Measurements from ENCODE around the gene WDR1.
A peak's percentile ranks its signal among the peaks of the same experiment; 100 is the strongest.

WDR1 gene, protein sequence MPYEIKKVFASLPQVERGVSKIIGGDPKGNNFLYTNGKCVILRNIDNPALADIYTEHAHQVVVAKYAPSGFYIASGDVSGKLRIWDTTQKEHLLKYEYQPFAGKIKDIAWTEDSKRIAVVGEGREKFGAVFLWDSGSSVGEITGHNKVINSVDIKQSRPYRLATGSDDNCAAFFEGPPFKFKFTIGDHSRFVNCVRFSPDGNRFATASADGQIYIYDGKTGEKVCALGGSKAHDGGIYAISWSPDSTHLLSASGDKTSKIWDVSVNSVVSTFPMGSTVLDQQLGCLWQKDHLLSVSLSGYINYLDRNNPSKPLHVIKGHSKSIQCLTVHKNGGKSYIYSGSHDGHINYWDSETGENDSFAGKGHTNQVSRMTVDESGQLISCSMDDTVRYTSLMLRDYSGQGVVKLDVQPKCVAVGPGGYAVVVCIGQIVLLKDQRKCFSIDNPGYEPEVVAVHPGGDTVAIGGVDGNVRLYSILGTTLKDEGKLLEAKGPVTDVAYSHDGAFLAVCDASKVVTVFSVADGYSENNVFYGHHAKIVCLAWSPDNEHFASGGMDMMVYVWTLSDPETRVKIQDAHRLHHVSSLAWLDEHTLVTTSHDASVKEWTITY

DNA sequence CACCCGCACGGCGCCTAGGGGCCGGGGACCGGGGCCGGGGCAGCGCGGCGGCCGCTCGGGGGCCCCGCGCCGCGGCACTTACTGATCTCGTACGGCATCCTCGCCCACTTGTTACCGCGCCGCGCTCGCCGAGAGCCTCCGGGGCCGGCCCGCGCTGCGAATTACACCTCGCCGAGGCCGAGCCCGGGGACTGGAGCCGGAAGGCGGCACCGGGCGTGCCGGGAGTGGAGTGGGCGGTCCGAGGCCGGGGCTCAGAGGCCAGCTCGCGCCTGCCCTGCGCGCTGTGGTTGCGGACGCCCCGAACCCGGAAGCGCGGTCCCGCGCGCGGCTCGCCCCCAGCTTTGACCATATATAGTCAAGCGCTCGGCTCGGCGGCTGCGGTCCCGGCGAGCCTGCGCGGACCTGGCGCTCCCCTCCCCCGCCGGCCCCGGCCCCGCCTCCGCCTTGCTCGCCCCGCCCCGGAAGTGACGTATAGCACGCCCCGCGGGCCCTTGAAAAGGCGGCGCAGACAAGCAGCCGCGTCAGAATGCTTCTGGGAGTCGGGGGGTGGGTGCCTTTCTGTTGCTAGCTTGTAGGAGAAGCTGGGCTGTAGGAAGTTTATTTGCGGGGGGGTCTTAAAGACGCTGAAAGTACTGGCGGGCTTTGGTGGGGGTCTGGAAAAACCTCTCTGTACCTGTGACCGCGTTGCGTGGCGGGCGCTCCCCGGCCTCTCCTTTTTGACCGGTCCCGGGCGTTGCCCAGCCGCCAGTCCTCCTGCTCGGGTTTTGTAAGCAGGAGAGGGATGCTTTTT, at the start of gene WDR1:
TSS of gene WDR1 (minus strand) at position 231 of the 790 bp plus-strand sequence. CDS start at position 98, 133 bp downstream.
- DNase-seq = peak; percentile 96

DNA sequence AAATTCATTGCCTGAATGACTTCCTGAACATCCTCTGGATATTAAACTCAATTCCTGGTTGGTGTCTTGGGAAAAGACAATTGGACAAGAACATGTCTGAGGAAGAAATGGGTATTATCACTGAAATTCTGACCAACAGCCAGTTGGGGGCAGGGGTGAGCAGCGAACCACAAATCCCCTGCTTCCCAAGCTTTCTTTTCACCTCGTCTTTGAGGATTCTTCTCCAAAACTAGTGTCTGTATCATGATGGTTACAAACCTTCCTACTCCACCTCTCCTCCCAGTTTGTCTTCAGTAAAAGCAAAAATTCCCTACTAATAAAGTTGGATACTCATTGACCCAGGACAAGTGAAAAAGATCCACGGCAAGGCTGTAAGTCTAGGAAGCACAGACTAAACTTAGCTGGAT, 48.3 kb upstream of the WDR1 start:
- peak; percentile 42 for DNase-seq

DNA sequence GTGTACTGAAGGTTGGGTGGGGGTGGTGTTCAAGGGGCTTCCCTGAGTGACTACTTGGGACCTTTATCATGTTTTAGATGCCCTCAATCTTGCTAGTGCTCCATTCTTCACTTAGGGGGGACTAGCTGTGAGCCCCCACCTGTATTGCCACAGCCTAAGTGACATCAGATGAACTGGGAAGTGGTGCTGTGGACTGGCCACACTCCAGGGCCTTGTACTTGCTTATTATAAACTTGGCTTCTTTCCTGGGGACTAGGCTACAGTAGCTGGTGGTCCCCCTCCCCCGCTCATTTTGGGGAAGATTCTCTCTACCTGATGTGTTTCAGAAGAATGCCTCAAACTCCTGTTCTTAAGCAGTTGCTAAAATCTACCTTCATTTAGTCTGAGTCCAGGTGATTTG, 46.7 kb upstream of the WDR1 start:
- DNase-seq = no peak

DNA sequence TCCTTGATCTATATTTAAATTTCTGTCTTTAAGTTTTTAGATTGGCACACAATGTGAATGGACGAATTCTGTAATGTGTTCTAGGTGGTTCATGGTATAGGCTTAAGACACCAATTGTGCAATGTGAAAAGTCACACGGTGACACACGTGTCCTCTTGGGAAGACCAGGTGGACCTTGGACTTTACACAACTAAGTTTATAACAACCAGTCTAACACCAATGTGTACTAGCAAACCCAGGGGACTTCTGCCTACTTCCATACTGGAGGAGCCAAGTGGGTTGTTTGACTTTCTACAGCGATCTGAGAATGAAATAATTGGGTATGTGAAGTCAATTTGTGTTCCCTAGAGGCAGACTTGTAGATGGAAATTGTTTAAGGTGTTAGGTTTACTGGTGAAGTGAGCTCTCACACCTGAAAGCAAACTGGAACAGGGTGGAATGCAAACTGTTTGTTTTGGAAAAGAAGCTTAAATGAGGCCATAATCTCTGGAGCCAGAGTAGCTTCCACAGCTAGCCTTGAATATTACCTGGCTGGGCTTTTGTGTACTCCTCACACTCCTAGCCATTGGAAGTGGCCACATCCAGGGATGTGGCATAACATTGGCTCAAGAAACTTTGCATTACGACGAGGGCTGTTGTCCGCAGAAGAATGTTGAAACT, 45.9 kb upstream of the WDR1 start:
- no peak for DNase-seq

DNA sequence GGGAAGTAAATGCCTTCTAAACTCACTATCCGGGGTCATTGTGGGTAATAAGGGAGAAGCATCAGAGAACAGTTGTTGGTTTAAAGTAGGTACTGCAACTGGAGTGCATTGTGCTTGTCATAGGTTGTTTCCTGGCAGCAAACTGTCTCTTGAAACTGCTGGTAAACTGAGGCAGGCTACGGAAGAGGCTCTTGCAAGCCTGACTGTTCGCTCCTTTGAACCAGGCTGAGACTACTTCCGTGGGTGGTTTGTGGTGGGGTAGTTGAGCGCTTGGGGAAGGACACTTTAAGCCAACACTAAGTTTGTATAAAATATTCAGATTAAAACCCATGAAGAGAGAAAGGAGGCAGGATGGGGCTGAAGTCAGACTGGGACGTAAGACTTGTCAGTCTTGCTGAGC, 45.2 kb upstream of the WDR1 start:
- DNase-seq = no peak

DNA sequence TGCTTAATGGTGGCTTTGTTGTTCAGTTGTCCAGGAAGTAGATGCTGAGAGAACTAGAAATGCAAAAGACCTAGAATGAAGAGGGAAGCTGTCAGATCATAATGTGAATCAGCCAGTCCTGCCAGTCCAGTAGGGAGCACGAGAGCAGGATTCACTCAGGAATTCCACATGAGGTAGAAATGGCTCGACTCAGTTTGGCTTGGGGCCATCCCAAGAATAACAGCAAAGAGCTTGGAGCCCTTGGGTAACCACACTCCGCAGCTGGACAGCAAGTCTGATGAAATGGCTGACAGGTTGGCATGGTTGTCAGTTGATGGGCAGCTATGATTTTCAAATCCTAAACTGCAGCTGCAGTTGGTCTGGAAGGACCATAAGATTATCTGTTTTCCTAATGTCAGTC, 44.5 kb upstream of the WDR1 start:
- DNase-seq = no peak

DNA sequence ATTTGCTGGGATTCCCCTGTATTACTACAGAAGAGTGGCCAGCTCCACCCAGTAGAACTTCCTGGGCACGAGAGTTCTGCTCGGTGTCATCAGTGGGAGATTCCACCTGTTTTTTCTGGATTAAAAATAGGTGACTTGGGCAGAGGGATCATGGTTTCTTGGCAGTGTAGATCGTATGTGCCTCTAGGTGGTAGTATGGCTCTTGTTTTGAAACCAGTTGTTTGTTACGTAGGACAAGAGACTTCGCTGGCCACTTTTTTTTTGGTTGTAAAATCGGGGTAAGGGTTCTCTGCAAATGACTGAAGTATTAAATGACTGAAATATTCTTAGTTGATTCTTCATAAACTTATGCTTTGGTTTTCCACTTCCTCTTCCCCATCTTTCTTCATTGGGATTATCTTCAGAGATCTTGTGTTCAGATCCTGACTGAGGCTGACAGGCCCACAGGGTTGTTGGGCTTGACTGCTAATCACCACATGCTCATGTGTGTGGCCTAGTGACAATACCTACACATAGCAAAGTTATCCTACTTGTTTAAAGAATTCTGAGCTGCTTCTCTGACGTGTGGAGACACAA, 43.8 kb upstream of the WDR1 start:
- no peak for DNase-seq

DNA sequence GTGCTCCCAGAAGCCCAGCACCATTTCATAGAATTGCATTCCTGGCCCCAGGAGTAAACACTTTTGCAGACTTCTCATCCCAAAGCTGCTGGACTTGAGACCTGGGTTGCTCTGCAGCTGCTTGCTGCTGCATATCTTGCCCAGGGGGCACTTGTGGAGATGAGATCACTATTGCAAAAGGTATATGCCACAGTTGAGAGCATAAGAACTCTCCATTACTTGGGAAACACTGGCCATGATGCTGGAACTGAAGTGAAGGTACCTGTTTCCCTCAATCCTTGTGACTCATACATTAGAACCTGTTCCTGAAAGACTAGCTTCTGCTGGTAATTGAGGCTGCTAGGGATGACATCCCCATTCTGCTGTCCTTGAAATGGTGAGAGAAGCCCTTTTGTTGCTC, 43.1 kb upstream of the WDR1 start:
- no peak for DNase-seq

DNA sequence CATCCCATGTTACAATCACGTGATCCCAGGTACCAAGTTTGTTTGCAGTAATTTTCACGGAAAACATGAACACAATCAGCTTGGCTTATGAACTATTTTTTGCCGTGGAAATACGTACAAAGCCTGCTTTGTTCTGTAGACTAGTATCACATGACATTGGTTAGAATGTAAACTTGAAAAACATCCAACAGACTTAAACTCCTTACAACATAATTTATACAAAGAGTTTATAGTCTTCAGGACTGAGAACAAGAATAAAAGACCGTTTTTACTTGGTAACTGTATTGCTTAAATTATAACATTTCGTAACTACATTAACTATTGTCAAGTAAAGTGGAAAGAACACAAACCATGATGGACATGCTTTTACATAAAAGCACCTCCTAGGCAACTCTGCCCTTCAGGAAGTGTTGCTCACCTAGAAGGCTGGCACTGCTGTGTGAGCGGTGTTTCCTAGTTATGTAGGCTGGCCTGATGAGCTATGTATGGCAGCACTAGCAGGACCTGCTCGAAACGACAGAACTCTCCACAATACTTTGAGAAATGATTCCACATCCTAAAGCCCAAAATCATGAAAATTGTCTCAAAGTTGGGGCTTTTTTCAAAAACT, 41.8 kb upstream of the WDR1 start:
- no peak for DNase-seq

DNA sequence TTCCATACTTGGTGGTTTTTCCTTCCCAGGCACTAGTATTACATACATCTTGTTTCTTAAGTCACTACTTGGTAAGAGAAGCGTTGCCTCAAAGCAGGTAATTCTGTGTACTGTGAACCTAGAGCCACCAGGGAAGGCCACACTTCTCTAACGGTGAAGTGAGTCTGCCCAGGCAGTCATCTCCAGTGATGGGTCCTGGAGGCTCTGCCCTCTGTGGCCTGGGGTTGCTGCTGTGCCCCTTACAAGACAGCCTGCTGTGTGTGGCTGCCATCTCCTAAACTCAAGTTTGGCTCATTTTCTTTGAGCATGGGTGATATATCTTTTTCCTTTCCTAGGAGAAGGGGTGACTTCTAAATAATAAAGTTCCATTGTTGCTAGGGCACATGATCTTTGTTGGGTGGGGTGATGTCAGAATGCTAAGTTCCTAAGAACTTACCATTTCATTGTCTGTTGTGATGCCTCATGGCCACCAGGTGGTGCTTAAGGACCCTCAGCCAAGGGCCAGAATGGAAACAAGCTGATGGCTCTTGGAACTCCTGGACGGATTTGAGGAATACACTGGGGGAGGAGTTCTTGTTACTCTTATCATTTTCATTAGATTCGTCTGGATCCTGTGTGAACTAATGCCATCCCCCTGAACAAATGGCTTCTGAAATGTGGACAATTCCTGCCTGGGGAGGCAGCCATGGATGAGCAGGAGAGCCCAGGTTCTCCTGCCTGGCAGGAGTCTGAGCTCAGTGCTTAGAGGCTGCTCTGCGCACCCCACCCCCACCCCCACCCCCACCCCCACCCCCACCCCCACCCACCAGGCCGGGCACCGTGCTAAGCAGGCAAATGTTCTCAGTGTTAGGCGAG, 41.1 kb upstream of the WDR1 start:
- peak; percentile 54 for DNase-seq

DNA sequence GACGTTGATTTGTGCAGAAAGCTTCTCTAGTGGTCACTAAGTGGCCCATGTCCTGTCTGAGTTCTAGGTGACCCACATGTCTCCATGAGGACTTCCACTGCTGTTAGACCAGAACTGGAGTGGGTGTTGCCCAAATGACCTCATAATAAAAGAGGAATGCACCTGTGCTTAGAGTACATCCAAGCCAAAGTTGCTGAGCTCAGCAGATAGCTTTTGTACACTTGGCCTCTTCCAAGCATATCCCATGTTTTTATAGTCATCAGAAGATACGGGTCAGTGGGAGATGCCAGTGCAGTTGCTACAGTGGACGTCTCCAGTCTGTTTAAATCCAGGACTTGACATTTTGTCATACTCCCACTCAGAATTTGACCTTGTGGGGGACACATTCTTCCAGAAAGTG, 37.6 kb upstream of the WDR1 start:
- no peak for DNase-seq

DNA sequence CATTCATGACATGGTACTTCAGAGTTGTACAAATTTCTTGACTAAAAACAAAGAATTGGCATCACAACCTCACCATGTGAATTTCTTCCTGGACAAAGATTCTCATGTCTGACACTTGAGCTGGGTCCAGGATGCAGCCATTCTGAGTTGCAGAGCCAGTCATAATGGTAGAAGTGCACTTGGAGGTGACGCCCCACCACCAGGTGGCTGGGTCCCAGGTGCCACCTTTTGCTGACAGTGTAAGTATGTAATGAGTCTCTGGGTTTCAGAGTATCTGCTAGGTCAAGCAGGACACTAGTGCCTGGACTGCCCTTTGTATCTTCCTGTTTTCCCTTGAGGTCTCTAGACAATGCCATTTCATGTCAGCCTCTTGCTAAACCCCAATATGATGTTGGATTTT, 36.6 kb upstream of the WDR1 start:
- DNase-seq = no peak

DNA sequence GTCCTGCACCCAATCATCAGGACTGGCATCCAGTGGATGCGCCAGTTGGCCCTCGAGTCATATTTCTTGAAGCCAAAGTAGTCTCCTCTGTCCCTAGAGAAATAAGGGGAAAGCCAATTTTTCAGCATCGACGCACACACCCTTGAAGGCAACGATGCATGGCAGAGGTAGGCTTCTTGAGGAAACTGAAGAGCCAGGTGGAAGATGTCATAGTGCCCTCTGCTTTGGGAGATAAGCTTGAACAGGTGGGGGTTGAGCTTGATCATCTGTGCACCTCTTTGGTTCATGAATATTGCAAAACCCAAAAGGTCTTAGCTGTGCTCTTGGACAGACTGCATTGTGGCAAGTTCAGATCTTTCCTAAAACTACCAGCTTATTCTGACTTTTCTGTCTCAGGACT, 34.6 kb upstream of the WDR1 start:
- no peak for DNase-seq

DNA sequence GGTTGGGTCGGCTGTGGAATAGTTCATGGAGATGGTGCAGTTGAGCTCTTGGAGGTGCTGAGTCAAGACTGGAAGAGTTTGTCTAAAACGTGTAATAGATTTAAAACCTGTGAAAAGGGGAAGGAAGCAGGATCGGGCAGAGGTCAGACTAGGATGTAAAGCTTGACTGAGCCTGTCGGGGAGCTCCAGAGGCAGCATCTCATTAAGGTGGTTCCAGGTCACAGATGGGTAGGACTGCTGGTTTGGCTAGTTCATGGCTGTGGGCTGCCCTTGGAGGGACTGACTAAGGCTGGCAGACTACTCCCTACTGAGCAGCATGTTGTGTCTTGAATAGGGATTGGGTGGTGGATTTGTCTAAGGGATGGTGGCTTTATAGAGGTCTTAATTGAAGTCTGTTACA, 28.4 kb upstream of the WDR1 start:
- no peak for DNase-seq

DNA sequence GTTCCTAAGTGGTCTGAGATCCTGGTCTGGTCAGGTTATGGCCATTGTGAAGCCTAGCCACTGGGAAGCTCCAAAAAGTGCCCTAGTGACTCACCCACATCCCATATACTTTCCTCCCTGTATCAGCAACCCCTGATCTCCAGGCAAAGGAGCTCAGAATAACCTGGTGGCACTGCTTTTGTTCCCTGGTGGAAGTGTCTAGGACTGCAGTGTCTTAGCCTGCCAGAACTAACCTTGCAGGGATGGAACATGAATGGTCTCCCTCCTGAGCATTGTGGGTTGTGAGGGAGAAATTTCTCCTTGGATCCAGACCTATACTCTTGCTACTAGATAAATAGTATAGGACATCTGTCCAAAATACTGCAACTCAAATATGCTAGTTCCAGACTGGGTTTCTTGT, 27.9 kb upstream of the WDR1 start:
- DNase-seq = no peak

DNA sequence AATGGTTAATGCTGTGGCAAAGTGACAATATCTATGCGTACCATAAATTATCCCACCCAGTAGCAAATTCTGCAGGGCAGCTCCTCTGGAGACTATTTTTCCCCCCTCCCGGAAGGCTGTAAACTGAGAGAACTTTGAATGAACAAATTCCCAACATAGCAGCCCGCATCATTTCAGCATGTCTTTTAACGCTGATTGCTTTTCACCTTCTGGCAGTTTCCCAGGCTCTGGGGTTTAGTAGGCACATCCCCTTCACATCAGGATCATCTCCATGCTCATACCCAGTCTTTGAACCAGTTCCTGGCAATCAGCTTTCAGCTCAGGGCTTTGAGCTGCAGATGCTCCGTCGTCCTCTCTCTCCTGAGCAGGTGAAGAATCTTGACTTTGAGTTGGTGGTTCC, 26.6 kb upstream of the WDR1 start:
- DNase-seq = no peak

DNA sequence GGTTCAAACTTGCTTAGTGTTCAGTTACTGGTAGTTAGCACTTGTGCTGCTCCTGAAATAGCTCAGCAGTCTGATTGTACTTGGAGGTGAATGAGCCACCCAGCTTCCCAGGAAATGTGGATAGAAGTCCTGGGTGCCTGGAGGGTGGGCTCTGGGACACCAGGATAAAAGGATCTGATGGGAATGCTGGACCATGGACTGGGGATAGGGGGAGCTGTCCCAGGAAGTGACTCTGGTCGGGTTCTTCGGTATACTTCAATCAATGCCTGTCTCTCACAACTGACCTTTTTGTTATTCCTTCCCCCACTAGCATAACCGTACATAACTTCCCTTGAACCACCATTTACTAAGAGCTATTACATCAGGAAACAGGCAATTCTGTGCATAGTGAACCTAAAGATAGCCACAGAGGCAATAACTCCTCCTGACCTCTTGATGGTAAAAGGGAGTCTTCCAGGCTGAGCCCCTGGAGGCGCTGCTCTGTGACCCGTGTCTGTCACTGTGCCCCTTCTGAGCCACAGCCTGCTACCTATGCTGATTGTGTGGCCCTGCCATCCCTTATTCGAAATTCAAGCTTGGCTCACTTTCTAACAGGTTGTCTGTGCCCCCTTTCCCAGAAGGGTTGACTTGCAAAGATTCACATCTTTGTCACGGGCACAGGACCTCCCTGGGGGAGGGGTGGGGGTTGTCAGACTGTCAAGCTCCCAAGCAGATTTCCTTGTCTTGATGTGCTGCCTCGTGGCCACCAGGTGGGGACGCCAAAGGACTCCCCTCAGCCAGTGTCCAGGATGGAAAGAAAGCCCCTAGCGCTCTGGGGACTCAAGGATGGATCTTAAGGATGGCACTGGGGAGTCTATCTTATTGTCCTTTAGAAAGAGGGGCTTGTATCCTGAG, 24.5 kb upstream of the WDR1 start:
- DNase-seq = no peak

DNA sequence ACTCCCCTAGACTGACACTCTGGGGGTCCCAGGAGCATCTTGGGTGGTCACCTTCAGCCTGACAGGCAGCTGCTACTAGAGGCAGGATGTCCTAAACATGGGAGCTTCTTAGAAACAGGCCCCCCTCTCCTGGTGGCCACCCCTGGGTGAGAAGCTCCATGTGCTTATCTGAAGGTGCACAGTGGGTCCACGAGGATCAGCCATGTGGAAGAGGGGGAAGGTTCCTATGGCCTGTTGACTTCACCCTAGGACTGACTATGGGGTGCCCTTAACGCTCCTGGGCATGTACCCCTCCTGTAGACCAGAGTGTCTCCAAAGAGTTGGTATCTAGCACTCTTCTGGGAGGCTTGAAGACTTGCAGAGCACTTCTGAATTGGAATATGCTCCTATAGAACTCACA, 22.9 kb upstream of the WDR1 start:
- no peak for DNase-seq

DNA sequence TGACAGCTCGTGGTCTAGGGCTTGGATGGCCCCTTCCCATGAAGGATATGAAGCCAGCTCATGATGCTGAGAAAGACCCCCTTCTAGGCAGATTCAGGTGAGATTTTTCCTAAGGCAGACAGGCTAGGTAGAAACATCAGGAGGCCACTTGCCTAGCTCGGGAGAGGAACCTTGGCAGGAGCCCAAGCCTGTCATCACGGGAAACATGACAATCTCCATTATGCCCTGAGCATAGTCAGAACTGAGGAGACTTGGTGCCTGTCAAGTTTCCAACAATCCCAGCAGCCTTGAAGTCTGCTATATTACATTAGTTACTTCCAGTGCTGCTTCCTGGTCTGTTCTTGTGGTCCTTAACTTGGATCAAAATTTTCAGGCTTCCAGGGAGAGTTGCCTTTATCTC, 18.7 kb upstream of the WDR1 start:
- no peak for DNase-seq

DNA sequence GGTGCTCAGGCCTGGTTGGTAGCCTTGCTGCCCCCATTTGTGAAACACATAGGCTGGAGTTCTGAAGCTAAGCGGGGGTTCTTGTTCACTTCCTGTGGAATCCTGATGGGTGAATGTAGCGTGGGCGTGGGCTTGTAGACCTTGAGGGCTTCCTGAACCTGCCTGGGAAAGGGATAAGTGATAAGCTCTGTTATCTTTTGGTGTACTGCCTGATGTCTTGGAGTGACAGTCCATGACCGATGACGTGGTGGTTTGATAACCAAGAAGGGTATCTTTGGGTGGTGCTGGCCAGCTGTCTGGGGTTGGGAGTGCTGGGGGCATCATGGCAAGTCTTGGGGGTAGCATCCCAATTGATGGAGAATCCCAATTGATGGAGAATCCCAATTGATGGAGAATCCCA, 17.5 kb upstream of the WDR1 start:
- no peak for DNase-seq

DNA sequence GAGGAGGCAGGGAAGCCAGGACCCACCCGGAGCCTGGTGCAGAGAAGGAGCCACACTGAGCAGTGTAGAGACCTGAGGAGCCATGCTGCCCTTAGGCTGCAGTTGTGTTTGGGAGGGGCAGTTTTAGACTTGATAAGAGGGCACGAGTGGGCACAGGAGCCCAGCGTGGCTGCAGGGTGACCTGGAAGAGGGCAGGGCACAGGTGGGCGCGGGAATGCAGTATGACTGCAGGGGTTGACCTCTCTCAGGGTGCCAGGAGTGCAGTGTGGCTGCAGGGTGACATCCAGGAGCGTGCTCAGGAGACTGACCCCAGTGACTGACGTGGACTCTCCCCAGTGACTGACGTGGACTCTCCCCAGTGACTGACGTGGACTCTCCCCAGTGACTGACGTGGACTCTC, 14.6 kb upstream of the WDR1 start:
- no peak for DNase-seq
